ENCODE results near the gene UNC93A.
A peak's percentile ranks its signal among the peaks of the same experiment; 100 is the strongest.
"Not testable (repeated sequence)": the region's sequence is repeated elsewhere in the genome, so short reads cannot be mapped to it uniquely, and the experiment has no call there.

Gene UNC93A

DNA sequence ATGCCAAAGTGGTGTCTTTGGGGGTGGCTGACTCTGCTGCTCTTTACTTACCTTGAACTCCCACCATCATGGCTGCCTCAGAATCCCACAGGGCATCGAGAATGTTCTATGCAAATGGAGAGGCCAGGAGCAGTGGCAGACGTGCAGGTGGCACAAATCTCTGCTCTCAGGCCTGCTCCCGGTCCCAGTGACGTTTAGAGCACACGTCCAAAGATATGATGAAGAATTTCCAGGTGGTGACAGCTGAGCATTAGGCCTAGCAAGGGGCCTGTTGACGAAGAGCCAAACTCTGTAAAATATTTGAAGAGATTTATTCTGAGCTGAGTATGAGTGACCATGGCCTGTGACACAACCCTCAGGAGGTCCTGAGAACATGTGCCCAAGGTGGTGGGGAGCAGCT, 19.0 kb upstream of the UNC93A start:
- no peak for DNase-seq

DNA sequence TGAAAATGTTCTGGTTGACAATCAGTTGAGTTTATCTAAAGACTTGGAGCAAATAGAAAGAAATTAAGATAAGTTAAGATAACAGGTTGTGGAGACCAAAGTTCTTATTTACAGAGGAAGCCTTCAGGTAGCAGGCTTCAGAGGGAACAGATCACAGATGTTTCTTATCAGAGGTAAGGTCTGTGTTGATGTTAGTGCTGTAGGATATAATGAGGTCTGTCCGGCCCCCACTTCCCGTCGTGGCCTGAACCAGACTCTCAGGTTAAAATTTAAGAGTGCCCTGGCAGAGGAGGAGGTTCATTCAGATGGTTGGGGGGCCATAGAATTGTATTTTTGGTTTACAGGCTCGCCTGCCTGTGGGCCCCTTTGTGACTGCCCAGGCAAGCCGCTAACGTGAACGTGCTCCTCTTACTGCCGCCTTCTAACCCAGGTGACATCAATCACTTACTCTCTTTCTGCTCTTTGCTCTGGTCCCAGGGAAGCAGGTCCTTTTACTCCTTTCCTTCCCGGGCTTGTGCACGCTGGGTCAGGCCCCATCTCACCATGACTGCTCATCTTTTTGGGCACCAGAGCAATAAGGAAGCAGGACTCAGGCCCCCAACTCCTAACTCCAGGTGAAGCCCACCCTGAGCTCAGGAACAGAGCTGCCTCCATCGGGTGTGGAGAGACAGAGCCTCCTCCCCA, 18.3 kb upstream of the UNC93A start:
- no peak for DNase-seq

DNA sequence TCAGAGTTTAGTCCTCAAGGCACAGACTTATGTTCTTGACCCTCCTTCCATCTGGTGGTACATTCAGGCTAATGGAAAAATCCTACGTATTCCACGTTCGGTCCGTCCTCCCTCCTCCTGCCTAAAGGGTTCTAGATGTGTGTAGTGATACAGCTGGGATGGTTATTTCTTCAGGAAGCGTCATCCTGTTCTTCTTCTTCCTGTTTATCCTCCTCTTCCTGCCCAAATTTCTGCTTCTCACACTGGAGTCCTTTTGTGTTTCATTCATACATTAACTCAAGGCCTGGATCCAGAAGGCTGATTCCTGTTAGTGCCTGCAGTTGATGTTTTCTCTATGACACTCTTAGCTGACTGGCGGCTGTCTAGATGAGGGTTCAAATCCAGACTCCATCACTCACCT, 16.8 kb upstream of the UNC93A start:
- DNase-seq: no peak

DNA sequence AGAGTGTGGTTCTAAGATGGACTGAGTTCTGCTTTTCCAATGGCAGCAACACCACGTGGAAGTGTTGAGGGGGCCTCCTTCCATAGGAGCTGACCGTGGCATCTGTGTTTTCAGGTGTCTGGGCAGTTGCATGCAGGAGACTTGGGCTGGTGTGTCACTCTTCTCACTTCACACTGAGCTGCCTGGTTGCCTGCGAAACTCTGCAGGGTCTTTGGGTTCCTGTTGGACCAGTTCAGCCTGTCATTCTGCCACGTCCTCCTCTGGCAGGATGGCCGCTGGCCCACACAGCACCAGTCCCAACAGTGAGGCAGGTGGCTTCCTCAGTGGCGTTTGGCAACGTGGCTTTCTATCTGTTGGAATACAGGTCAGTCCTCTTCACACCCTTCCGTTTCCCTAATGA, 16.1 kb upstream of the UNC93A start:
- peak in 1 of 14 donors; percentile 7 for DNase-seq

DNA sequence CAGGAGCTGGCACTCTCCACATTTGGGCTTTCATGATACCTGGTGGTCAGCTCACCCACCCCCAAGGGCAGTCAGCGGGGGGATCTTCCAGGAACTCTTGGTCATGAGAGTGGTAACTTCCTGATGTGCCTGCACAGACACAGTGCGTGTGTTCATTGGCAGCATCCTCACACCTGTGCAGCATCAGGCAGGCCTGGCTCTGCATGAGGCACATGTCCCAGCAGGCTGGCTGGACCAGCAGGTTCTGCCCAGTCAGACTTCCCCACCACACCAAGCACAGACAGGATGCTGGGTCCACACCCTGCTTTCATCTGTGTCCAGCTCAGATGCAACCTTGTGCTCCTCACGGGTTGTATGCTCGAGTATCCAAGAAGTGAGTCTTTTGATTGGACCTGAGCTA, 15.7 kb upstream of the UNC93A start:
- DNase-seq: no peak

DNA sequence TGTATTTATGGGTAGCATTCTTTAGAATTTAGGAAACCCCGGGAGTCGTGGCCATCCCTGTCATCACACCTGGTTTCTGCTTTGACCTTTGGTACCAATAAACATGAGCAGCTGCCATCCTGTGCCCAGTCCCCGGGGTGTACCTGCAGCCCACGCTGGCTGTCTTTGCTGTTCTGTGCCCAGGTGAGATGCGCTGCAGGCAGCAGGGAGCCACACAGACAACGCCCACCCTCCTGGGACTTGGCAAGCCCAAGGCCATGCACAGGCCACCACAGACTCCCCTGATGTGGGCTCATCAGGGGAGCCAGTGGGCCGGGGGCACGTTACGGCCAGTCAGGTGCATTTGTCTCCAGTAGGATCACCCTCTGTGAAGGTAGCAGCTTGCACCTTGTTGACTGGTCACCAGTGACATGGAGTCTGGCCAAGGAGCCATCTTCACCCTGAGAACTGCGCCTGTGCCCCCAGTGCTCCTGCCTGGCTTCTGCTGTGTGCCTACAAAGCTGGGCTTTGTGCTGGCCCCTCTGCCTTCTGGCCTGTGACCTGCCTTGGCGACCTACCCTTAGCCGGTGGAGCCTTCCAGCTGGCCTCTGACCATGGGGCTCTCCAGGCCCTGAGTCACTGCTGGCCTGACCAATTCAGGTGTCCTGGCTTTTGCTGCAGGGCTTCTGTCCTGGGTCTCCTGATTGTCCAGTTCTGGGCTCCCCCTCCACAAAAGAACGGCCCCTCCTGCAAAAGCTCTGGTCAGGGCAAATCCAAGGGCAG, 14.2 kb upstream of the UNC93A start:
- DNase-seq: no peak

DNA sequence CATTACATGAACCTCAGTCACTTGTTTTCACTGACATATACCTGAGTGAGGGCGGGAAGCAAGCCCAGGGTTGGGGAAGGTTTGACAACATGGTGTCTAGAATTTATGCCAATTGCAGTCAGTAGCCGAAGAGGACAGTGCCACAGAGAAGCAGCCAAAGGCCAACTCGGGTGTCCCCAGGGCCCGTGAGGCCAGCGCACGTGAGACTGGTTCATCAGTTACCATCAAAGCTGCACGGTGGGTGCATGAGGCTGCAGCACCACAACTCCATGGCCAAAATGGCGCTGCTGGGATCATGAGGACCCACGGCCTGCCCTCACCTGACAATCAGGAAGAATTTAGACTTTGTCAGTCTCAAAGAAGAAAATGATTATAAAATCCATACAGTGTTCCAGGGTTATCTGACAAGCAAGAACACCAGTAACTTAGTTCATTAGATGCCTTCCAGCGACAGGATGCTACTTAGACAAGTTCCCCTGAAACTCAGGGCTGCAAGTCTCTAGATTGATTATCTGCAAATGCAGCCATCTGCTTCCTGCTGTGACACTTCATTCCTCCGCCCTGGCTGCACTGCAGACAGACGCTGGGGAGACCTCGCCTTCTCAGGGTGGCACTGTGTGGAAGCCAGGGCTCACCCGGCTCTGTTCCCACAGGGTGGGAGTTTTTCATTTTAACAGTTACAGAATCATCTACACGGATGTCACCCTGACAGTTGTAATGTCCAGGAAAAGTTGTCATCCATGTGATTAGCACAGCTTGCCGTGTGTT, 12.8 kb upstream of the UNC93A start:
- DNase-seq: not testable (repeated sequence)

DNA sequence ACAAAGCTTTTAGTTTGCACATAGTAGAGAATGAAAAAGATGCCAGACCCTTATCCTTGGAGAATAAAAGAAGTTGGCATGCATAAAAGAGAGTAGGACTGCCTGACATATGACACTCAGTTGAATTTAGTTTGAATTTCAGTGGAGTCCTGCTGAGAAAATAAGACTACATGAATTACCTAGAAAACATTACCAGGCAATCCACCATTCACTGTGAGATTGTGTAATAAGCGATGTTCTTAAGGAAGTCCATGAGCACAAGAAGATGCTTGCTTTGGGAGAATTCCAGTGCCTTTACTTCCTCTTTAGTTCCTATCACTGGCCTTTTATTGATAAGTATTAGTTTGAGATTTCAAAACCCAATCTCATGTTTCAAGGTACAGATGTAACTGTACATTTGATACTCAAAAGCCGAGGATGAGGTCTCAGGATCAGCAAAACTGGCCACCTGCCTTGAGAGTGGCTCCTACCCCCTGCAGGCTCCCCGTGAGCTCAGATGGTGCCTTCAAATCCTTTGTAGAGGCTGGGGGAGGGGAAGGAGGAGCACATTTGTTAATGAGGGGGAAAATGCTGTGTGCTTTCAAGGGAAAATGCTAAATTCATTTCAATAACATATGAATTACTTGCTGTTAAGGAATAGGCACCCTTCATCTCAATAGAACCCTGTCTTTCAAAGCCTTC, 11.2 kb upstream of the UNC93A start:
- DNase-seq: no peak

DNA sequence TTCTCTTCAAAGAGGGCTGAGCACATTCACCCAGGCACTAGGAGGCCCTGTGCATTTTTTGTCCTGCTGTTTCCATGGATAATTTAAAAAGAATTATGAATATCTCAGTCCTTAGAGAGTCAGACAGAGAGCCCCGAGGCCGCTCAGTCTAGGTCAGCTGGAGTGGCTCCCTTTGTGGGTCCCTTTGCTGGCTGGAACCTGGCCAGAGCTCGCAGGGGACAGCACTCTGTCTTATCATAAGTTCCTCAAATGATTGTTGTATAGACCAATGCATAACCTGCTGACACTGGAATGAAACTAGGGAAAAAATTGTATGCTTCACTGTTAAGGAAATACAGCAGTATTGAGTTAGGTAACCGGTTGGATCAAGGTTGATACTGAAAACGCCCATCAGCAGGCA, 10.6 kb upstream of the UNC93A start:
- not testable (repeated sequence) for DNase-seq

DNA sequence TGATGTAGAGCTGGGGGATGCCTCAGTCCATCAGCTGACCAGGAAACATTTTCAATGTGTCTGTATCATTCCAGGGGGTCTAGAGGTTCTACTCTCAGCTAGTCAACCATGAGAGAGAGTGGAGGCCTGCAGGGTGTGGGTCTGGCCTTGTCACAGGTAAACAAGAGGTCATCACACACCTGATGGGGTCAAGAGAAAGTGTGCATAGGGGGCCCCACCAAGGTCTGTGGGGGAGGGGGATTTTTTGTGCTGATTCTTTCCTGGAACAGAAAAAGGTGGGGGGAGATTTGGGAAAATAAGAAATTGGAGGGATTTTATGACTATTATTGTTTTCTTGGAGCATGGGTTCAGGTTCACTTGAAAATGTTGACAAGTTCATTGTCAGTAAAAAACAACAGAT, 8.9 kb upstream of the UNC93A start:
- DNase-seq: no peak

DNA sequence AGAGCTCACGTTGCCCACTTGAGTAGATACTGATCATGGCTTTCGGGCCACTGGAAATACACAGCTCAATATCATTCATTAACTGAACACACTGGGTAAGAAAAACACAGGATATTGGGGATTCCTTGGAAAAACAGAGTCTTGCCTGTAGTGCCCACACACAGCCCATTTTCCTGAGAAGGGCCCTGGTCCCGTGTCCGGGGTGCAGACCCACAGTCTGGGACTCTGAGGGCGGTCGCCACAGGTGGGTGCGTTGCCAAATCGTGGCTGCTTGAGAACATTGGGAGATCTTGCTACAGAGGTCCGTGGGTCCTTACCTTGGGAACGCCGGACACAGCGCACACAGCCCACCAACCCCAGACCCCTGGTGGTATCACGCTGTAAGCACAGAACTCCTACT, 6.5 kb upstream of the UNC93A start:
- DNase-seq: not testable (repeated sequence)

DNA sequence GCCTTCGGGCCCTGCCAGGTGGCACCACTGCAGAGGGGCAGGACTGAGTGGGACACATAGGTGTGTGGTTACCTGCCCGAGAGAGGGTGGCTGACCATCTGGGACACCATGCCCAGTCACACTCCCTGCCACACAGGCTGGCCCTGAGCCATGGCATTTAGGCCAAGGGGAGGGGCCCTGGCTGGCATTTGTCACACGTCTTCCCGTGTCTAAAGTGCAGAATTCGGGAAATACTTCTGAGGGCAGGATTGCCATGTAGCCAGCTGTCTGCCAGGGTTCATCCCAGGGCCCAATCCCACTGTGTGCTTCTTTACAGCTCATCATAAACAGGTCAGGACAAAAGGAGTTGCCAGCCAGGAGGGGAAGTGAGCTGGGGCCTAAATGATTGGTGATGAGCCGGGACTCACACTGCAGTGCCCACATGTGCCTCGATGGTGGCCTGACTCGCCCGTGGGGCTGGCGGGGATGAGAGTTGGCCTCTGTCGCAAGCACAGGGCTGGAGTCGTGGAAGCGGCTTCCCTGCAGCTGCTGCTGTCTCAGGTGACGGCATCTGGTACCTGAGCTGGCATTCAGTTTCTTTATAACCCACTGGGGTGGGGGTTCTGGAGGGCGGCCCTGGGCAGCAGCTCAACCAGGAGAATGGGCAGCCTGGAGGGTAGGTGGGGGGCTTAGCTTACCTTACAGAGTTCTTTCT, 5.9 kb upstream of the UNC93A start:
- DNase-seq: peak in 1 of 14 donors; percentile 28

DNA sequence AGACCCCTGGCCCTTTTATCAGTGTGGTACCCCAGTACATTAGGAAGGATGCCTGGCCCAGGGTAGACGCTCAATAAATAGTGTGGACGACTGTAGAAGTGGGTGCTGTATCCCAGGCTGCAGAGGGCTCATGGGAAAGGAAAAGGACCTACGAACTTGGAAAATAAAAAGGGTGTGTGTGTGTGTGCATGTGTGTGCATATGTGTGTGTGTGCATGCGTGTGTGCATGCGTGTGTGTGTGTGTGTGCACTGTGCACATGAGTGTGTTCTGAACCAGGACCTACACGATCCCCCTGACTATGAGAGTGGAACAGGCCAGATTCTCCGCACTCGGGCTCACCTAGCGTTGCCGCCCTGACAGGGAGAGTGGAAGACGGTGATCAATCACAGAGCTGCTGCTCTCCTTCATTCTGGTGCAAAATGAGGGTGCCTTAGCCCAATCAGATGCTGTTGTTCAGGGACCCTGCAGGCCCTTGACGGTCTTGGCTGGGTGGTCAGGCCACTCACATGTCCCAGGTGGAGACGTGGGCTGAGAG, 3.5 kb upstream of the UNC93A start:
- DNase-seq: no peak

DNA sequence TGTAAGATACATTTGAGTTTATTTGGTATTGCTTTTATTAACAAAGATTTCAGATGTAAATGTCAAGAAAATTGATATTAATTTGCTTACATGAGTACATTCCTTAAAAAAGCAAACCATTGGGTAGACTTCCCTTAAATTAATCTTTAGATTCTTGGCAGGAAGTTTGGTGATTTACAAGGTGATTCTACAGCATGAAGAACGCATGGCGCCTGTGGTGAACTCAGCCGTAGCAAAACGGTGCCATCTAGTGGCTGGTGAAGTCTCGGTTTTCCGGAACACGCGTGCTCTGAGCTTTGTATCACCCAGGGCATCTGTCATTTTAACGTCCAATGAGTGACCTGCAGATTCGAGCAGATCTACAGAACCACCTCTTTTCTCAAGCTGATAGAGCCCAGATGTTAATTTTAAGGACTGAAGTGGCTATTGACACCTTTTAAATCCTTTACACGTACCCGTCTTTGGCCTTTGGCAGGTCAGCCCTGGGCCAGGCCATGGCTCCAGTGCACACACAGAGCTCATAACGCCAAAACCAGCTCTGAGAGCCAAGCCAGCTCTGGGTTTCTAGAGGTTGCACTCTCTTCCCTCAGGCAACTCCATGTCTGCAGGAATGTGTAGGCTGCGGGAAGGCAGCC, 2.4 kb upstream of the UNC93A start:
- DNase-seq: peak in 3 of 14 donors; percentile 7 to 36 (median 25)

DNA sequence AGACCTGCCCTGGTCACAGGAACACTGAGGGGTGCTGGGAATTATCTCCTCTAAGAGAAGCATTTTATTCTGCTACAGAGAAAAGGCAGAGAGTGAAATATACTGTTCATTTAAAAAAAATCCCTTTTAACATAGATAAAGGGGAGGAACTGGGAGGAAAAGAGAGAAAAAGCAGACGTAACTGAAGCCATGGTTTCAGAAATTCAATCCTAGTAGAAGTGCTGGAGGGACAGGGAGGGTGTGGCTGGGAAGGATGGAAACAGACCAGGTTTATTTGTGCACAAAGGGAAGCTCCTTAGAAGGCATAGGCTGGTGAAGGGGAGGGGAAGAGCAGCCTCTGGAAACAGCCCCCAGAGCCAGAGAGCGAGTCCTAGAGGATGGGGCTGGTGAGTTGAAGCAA, 1.8 kb upstream of the UNC93A start:
- DNase-seq: not testable (repeated sequence)

DNA sequence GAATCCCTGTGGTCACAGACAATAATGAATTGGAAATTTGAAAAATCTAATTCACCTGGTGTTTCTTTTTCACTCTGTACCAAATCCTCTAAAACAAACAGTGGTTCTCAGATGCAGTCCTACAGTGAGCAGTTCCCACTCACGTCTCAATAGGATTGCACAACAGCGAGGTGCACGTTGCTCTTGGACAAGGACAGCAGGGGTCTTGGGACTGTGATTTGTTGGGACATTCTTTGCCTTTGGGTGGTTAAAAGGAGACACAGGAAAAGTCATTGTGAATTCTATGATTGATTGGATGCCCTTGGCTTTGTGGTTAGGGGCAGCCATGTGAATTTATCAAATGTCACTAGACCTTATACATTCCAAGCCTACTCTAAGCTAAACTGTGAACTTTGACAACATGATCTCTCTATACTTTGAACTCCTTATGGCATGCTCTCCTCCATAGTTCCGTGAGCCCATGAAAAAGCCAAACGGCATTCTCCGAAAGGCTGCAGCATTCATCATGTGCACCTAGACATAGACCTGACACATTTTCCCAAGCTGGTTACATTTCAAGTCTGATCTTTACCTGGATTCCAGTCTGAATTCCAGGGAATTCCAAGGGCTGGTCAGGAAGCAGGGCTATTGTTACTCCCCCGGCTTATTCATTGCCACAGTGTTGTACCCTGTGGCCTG, 647 bp downstream of the UNC93A start:
- no peak for DNase-seq

DNA sequence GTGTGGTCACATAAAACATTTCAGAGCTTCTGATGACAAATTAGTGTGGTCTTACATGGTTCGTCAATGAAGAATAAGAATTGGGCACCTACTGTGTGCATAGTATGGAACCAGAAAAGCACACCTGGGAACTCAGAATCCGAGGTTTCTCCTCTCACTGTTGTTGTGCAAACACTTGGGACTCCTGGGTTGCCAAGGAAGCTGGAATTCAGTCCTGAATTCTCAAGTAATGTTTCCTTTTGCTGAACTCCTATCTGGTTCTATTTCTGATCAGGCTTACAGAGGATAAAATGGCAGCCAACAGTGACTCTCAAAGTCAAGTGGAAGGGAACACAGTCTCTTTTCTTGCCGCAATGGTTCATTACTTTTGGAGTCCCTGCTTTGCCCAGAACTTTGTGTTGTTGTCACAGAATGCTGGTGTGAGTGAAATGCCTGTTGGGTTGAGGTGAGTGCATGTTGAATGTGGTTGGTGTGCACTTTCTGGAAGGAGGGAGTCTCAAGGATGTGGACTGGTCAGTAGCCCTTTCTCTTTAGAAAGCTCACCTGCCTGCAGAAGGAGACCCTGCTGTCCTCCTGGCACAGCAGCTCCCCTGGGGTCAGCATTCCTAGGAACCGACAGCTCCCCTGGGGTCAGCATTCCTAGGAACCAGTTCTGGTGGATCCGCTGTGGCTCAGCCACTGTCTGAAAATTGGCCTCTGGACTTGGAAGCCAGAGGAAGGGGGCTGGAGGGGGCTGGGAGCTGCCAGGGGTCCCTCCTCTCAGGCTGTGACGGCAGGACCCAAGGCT, 1.4 kb downstream of the UNC93A start:
- no peak for DNase-seq

DNA sequence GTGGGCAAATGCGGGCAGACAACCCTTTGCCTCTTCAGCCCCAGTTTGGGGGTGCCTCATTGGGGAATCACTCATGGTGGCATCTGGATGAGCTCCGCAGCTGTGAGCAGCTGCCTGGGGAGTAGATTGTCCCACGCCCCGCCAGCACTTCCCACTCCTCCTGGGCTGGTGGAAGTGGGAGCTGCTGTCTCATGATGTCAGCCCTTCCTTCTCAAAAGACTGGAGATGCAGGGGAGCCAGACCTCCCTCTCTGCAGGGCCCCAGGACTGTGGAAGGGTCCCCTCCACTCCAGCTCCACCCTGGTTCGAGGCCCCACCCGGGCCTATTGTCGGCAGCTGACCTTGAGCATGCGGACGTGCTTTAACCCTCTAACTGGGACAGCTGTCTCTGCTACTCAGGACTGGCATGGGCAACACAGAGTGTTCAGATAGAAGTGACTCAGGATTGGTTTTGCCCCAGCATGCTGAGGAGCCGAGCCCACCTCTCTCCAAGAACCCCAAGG, 2.0 kb downstream of the UNC93A start:
- DNase-seq: no peak

DNA sequence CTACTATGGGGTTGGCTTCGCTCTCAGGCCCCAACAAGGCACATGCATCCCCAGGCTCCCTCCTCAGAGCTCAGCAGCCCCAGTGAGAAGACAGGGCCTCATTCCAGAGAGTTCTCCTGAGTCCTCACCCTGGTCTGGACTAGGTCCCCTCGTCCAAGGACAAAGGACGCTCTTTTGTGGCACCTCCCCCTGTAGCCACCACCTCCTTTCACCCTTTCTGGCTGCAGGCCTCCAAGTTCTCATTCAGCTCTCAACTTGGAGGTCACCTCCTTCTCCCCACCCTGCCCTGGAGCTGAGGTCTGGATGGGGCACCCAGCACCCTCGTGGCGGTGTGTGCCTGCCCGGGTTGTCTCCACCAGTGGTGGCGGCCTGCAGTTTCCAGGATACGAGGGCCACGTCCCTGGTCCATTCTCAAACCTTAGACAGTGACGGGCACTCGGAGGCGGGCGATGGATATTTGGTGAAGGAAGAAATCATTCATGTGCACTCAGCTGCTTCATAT, 2.5 kb downstream of the UNC93A start:
- no peak for DNase-seq

DNA sequence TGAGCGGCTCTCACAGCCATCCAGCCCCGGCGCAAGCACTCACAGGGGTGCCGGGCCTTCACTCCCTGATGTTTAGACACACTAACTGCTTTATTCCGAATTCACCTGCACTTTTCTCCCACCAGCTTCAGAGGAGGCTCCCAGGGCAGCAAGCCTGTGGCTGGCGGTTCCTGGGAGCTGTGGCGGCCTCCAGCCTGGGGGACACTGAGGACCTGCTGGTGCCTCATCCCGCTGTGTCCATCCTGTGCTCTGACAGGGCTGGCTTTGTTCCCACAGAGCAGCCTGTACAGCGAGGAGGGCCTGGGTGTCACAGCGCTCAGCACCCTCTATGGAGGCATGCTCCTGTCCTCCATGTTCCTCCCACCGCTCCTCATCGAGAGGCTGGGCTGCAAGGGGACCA, 3.1 kb downstream of the UNC93A start:
- no peak for DNase-seq
